ENCODE data around the gene TCERG1. TPM values are rescaled to one million over a fixed set of nuclear protein-coding genes. Genes with fewer than 3 reads are reported as not detected.

The TCERG1 gene
- total and polyA plus RNA-seq, 9 of the 15 experiments (the other 6 are each of a cell fraction or from before 2014, with no cell fraction given): 50.3 to 148 (median 119) TPM

- Histone ChIP-seq H4K20me1 (replicated peaks; ENCODE audit: control insufficient read depth, insufficient read depth, low read length) (no peaks in the 10 kb centered on the region), H3K27ac (ENCODE audit: extremely low read depth, low read depth, low read length) (no peak overlapping the region), H3K9me1 (ENCODE audit: control insufficient read depth, insufficient read depth, low read length) (no peaks in the 10 kb centered on the region), H2AFZ (ENCODE audit: low read depth, low read length) (no peak overlapping the region), H3K9ac (ENCODE audit: insufficient read depth in 1 of 2, low read depth in 2 of 2, low read length in 2 of 2) (no peak overlapping the region), H3K4me2 (ENCODE audit: insufficient read depth, low read length) (no peak overlapping the region), H3K27me3 (ENCODE audit: control insufficient read depth in 2 of 2, insufficient read depth in 2 of 2, low read length in 2 of 2) (peaks cover 0 to 6% of the 10 kb centered on the region in 2 experiments; a peak in 2 of 5 replicates), H3K4me3 (no peak overlapping the region), H3K79me2 (ENCODE audit: control insufficient read depth, insufficient read depth, low read length) (no peaks in the 10 kb centered on the region), H3K4me1 (replicated peaks in 1 of 2; ENCODE audit: control insufficient read depth in 2 of 2, insufficient read depth in 2 of 2, low read length in 2 of 2) (peaks cover 0 to 3% of the 10 kb centered on the region in 2 experiments; a peak in 2 of 5 replicates), H3K36me3 (ENCODE audit: control insufficient read depth, insufficient read depth, low read length) (no peaks in the 10 kb centered on the region), H3K9me3 (replicated peaks; ENCODE audit: control insufficient read depth, insufficient read depth, low read depth, low read length) (no peaks in the 10 kb centered on the region)
- ChIA-PET POLR2A (interaction anchor here (1.9 kb wide), 1 partner anchor 9 kb away, joined by 5 read pairs; no protein-coding TSS in a partner anchor), CTCF (ENCODE audit: low intra/inter-chr PET ratio) (no interaction called here)
- ATAC-seq (no peak), FAIRE-seq (no peak), DNase-seq (ENCODE audit: extremely low read depth in 1 of 4, low spot score in 3 of 4) (no peak)
- in situ Hi-C loops (cut with MboI): no loop called here
- TF ChIP-seq ZNF316 (IDR thresholded peaks at IDR 0.05) (no peak), ZNF184 (CRISPR knock-in tag; IDR thresholded peaks at IDR 0.05) (no peak), RERE (CRISPR knock-in tag; IDR thresholded peaks at IDR 0.05; ENCODE audit: borderline replicate concordance) (no peak), ZNF444 (CRISPR knock-in tag; IDR thresholded peaks at IDR 0.05) (no peak), SIN3B (IDR thresholded peaks at IDR 0.05; ENCODE audit: low read depth) (no peak), RUNX1 (IDR thresholded peaks at IDR 0.05; ENCODE audit: low read depth) (no peak), KDM5B (IDR thresholded peaks at IDR 0.05; ENCODE audit: insufficient replicate concordance, low read depth, low read length) (no peak), NONO (IDR thresholded peaks at IDR 0.05; ENCODE audit: low read depth in 2 of 2, low read length in 1 of 2) (no peak), NFXL1 (CRISPR knock-in tag; IDR thresholded peaks at IDR 0.05) (no peak)
- TF ChIP-seq, protein P1, sequence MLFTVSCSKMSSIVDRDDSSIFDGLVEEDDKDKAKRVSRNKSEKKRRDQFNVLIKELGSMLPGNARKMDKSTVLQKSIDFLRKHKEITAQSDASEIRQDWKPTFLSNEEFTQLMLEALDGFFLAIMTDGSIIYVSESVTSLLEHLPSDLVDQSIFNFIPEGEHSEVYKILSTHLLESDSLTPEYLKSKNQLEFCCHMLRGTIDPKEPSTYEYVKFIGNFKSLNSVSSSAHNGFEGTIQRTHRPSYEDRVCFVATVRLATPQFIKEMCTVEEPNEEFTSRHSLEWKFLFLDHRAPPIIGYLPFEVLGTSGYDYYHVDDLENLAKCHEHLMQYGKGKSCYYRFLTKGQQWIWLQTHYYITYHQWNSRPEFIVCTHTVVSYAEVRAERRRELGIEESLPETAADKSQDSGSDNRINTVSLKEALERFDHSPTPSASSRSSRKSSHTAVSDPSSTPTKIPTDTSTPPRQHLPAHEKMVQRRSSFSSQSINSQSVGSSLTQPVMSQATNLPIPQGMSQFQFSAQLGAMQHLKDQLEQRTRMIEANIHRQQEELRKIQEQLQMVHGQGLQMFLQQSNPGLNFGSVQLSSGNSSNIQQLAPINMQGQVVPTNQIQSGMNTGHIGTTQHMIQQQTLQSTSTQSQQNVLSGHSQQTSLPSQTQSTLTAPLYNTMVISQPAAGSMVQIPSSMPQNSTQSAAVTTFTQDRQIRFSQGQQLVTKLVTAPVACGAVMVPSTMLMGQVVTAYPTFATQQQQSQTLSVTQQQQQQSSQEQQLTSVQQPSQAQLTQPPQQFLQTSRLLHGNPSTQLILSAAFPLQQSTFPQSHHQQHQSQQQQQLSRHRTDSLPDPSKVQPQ (CRISPR knock-in tag; IDR thresholded peaks at IDR 0.05; ENCODE audit: borderline replicate concordance): no peak
- TF ChIP-seq, protein P2, sequence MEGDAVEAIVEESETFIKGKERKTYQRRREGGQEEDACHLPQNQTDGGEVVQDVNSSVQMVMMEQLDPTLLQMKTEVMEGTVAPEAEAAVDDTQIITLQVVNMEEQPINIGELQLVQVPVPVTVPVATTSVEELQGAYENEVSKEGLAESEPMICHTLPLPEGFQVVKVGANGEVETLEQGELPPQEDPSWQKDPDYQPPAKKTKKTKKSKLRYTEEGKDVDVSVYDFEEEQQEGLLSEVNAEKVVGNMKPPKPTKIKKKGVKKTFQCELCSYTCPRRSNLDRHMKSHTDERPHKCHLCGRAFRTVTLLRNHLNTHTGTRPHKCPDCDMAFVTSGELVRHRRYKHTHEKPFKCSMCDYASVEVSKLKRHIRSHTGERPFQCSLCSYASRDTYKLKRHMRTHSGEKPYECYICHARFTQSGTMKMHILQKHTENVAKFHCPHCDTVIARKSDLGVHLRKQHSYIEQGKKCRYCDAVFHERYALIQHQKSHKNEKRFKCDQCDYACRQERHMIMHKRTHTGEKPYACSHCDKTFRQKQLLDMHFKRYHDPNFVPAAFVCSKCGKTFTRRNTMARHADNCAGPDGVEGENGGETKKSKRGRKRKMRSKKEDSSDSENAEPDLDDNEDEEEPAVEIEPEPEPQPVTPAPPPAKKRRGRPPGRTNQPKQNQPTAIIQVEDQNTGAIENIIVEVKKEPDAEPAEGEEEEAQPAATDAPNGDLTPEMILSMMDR (IDR thresholded peaks at IDR 0.05 in 2 of 3, conservative IDR thresholded peaks at IDR 0.05 in 1 of 3; ENCODE audit: insufficient read depth in 2 of 3, low read depth in 1 of 3, low read length in 3 of 3): no peak
- no TSS peak for BruUV-seq (replicated peaks)
- 0% methylated on average over 2 of the region's 2 CpGs for WGBS (ENCODE audit: insufficient coverage, low coverage, missing lambda C conversion rate)
- intact Hi-C loops (cut with micrococcal nuclease): no loop called here
Measured at GRCh38 chr5:146520731-146521130, 73.6 kb downstream of the TCERG1 start.
